ENCODE measurements around the gene PLRG1. TPM values are rescaled to one million over a fixed set of nuclear protein-coding genes. Genes with fewer than 3 reads are reported as not detected.

The PLRG1 gene
- polyA plus RNA-seq, 1 donor (not counting 4 experiments of a cell fraction or from before 2014, with no cell fraction given): 132 TPM

DNA sequence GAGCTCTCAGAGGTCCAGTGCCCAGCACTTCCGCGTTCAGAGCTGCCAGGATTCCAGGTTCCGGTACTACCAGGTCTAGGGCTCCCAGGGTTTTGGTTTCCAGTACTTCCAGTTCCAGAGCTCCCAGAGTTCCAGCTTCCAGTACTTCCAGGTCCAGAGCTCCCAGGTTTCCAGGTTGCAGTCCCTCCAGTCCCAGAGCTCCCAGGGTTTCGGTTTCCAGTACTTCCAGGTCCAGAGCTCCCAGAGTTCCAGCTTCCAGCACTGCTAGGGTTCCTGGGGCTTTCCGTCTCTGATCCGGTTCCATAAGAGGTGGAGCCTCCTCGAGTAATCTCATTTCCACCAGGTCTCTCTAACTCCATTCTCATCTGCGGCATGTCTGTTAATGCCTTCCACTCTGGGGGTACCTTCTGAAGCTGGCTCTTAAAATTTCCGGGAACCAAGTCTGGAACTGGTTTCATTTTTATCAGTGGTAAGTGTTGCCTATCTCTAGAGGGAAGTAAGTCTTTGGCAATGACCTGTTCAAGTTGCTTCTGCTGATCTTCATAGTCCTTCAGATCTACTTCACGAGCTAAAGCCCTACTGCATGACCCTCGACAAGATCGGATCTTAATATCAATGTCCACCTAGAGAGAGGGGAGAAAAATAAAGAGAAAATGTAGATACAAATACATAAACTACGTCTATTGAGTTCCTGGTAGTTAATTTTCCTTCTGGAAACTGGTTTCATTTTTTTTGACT is 36.3 kb upstream of the PLRG1 start:
- H3K9me3 ChIP-seq (ENCODE audit: control insufficient read depth, low read depth, low read length): no peaks in the 10 kb centered on the region
- no peak for DNase-seq (ENCODE audit: low read depth, low spot score)
- no peak overlapping the region for H2AFZ ChIP-seq (ENCODE audit: control insufficient read depth, low read length)
- H3K27me3 ChIP-seq (ENCODE audit: control insufficient read depth, extremely low read depth, insufficient read depth, low read length): peaks cover 3% of the 10 kb centered on the region
- no peaks in the 10 kb centered on the region for H3K9me1 ChIP-seq (ENCODE audit: control insufficient read depth, extremely low read depth, insufficient read depth, low read length)
- no peaks in the 10 kb centered on the region for H3K4me1 ChIP-seq (ENCODE audit: control insufficient read depth, extremely low read depth, insufficient read depth, low read length)
- dilution Hi-C loops (cut with MboI; ENCODE audit: extremely low pct_ligation_motif_present, low sequenced_read_pairs): no loop called here
- no peaks in the 10 kb centered on the region for H3K79me2 ChIP-seq (ENCODE audit: control insufficient read depth, insufficient read depth, low read length)
- TF ChIP-seq EZH2 (IDR thresholded peaks at IDR 0.05; ENCODE audit: low read length): no peak
- TF ChIP-seq, protein P1, sequence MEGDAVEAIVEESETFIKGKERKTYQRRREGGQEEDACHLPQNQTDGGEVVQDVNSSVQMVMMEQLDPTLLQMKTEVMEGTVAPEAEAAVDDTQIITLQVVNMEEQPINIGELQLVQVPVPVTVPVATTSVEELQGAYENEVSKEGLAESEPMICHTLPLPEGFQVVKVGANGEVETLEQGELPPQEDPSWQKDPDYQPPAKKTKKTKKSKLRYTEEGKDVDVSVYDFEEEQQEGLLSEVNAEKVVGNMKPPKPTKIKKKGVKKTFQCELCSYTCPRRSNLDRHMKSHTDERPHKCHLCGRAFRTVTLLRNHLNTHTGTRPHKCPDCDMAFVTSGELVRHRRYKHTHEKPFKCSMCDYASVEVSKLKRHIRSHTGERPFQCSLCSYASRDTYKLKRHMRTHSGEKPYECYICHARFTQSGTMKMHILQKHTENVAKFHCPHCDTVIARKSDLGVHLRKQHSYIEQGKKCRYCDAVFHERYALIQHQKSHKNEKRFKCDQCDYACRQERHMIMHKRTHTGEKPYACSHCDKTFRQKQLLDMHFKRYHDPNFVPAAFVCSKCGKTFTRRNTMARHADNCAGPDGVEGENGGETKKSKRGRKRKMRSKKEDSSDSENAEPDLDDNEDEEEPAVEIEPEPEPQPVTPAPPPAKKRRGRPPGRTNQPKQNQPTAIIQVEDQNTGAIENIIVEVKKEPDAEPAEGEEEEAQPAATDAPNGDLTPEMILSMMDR (optimal IDR thresholded peaks at IDR 0.05 in 1 of 3, IDR thresholded peaks at IDR 0.05 in 1 of 3, conservative IDR thresholded peaks at IDR 0.05 in 1 of 3; ENCODE audit: extremely low read depth in 1 of 3, insufficient read depth in 2 of 3, low read length in 3 of 3): no peak
- H3K9ac ChIP-seq (ENCODE audit: control insufficient read depth, extremely low read depth, insufficient read depth, low read length): no peak overlapping the region
- FAIRE-seq: no peak
- no peak overlapping the region for H3K27ac ChIP-seq (ENCODE audit: control insufficient read depth, insufficient read depth, low read length)
- no peaks in the 10 kb centered on the region for H4K20me1 ChIP-seq (ENCODE audit: control insufficient read depth, extremely low read depth, insufficient read depth, low read length)
- H3K36me3 ChIP-seq (ENCODE audit: control insufficient read depth in 2 of 2, extremely low read depth in 1 of 2, insufficient read depth in 2 of 2, low read length in 2 of 2): no peaks in the 10 kb centered on the region
- no peak overlapping the region for H3K4me3 ChIP-seq (ENCODE audit: control insufficient read depth in 2 of 3, extremely low read depth in 1 of 3, insufficient read depth in 2 of 3, low read depth in 1 of 3, low read length in 3 of 3)
- no peak overlapping the region for H3K4me2 ChIP-seq (ENCODE audit: control insufficient read depth, extremely low read depth, insufficient read depth, low read depth, low read length)

DNA sequence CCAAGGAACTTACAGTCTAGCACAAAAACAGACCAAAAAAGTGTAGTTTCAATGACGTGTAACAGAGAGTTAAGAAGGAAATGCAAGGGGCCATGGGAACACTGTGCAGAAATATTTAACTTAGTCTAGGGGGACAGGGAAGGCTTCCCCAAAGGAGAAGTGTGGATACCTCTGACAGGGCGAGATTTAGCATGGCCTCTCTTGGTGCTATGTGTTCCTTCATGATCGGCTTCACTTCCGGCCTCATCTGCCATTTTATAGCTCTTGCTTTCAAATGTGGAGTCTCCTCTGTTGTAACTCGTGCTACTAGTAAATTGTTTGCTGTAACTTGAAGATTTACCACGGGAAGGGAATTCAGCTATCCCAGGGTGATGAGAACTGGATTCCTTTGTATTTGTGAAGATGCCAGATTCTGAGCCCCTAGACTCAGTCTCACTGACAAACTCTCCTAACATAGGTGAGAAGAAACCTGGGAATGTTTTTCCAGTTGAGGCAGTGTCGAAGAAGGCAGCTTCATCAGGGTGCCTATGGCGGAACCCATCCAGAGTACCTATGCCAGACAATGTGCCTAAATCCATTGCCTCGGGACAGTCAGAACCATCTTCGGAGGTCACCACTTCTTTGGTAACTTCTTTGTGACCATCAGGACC is 35.3 kb upstream of the PLRG1 start:
- Histone ChIP-seq H3K9me3 (ENCODE audit: control insufficient read depth, low read depth, low read length) (no peaks in the 10 kb centered on the region), H3K36me3 (ENCODE audit: control insufficient read depth in 2 of 2, extremely low read depth in 1 of 2, insufficient read depth in 2 of 2, low read length in 2 of 2) (no peaks in the 10 kb centered on the region), H3K9me1 (ENCODE audit: control insufficient read depth, extremely low read depth, insufficient read depth, low read length) (no peaks in the 10 kb centered on the region), H3K27me3 (ENCODE audit: control insufficient read depth, extremely low read depth, insufficient read depth, low read length) (peaks cover 3% of the 10 kb centered on the region), H3K4me3 (ENCODE audit: control insufficient read depth in 2 of 3, extremely low read depth in 1 of 3, insufficient read depth in 2 of 3, low read depth in 1 of 3, low read length in 3 of 3) (no peak overlapping the region), H4K20me1 (ENCODE audit: control insufficient read depth, extremely low read depth, insufficient read depth, low read length) (no peaks in the 10 kb centered on the region), H3K9ac (ENCODE audit: control insufficient read depth, extremely low read depth, insufficient read depth, low read length) (no peak overlapping the region), H2AFZ (ENCODE audit: control insufficient read depth, low read length) (no peak overlapping the region), H3K27ac (ENCODE audit: control insufficient read depth, insufficient read depth, low read length) (no peak overlapping the region), H3K4me2 (ENCODE audit: control insufficient read depth, extremely low read depth, insufficient read depth, low read depth, low read length) (no peak overlapping the region), H3K4me1 (ENCODE audit: control insufficient read depth, extremely low read depth, insufficient read depth, low read length) (no peaks in the 10 kb centered on the region), H3K79me2 (ENCODE audit: control insufficient read depth, insufficient read depth, low read length) (no peaks in the 10 kb centered on the region)
- TF ChIP-seq, protein P1 (optimal IDR thresholded peaks at IDR 0.05 in 1 of 3, IDR thresholded peaks at IDR 0.05 in 1 of 3, conservative IDR thresholded peaks at IDR 0.05 in 1 of 3; ENCODE audit: extremely low read depth in 1 of 3, insufficient read depth in 2 of 3, low read length in 3 of 3): no peak
- no peak for TF ChIP-seq EZH2 (IDR thresholded peaks at IDR 0.05; ENCODE audit: low read length)
- no peak for DNase-seq (ENCODE audit: low read depth, low spot score)
- dilution Hi-C loops (cut with MboI; ENCODE audit: extremely low pct_ligation_motif_present, low sequenced_read_pairs): no loop called here
- FAIRE-seq: no peak
